Measurements from ENCODE around the gene TENM4. TPM values are rescaled to one million over a fixed set of nuclear protein-coding genes. Genes with fewer than 3 reads are reported as not detected.
A peak's percentile ranks its signal among the peaks of the same experiment; 100 is the strongest.

Gene TENM4
- total RNA-seq, 1 experiment from 2014 or later, result 25.0 TPM

DNA sequence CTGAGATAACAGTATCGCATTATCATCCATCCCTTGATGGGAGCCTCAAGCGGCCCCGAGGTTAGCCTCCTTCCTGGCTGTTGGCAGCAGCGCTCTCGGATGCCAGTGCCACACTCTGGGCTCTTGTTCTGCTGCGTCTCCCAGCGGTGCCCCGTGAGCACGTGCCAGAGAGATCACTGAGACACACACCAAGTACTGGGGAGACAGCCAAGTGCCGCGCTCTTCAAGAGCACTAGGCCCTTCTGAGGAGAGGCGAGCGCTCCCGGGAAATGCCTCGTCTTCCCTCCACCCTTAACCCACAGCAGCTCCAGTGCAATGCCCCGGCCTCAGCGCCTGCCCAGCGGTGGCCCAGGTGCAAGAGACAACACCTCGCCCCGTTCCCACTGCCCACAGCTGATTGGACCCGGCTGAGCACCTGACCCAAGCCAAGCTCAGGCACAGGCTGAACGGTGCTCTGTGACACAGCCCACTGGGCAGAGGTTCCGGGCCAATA lies 617.9 kb downstream of the TENM4 start:
- POLR2A ChIA-PET, result interaction anchor here (0.5 kb wide), 1 partner anchor 78 kb away, joined by 5 read pairs; no protein-coding TSS in a partner anchor
- DNase-seq (ENCODE audit: low spot score), result no peak

DNA sequence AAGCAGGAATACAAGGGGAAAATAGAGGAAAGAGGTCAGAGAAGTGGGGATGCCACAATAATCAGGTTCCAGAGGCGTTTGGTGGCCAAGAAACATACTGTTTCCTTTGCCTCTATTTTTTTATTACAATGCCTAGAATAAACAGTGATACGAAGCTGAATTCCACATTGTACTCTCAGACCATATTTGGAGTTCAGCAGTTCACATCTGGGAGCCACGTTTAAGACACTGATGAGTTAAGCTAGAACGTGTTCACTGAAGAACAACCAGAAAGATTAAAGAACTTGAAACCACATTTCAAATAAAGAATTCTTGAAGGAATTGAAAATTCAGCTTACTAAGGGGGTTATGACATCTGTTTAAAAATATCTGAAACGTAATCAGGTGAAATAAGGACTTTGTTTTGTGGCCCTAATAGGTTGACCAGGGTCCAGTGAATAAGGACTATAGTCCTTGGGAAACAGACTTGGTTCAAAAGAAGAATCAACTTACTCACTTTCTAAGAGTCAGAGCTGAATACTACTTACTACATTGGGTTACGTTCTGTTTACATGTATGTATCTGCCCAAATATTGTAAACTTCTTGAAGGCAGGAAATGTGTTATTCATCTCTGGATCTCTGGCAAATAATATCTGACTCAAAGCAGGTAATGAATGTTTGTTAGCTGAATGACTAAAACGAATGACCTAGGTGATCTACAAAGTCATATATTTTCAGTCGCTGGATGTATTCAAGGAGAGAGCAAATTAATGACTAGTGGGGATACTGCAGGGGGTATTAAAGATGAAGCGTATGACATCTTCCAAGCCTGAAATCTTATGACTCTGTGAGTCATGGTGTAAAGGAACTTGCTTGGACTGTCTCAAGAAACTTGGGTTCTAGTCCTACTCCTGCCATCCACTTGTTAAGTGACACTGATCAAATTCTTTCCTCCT lies 619.2 kb downstream of the TENM4 start:
- ChIA-PET CTCF (interaction anchor here (1.3 kb wide), 1 partner anchor 177 kb away, joined by 3 read pairs; no protein-coding TSS in a partner anchor), POLR2A (no interaction called here)

More for the DNA sequence above, 617.9 kb downstream of the TENM4 start:
- no peaks in the 10 kb centered on the region for H3K27me3 Mint-ChIP-seq (ENCODE audit: low read depth)
- H3K4me3 Mint-ChIP-seq, result no peak overlapping the region
- H3K27ac Mint-ChIP-seq, result no peak overlapping the region
- CTCF ChIA-PET, result interaction anchor here (0.8 to 1.2 kb wide), 6 partner anchors 9 to 178 kb away, joined by 3 to 4 read pairs (median 3); no protein-coding TSS in a partner anchor
- peak; percentile 82 for ATAC-seq
- 0 out of 2 replicates have a peak, but pooled peaks have one; percentile 23 for TF ChIP-seq NFYB (CRISPR knock-in tag; conservative IDR thresholded peaks at IDR 0.05; ENCODE audit: low read depth)
- TF ChIP-seq, protein P1, sequence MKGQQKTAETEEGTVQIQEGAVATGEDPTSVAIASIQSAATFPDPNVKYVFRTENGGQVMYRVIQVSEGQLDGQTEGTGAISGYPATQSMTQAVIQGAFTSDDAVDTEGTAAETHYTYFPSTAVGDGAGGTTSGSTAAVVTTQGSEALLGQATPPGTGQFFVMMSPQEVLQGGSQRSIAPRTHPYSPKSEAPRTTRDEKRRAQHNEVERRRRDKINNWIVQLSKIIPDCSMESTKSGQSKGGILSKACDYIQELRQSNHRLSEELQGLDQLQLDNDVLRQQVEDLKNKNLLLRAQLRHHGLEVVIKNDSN (CRISPR knock-in tag; IDR thresholded peaks at IDR 0.05), result peak; percentile 47; the same call in 1 of the 2 replicates
- TF ChIP-seq, protein P2, sequence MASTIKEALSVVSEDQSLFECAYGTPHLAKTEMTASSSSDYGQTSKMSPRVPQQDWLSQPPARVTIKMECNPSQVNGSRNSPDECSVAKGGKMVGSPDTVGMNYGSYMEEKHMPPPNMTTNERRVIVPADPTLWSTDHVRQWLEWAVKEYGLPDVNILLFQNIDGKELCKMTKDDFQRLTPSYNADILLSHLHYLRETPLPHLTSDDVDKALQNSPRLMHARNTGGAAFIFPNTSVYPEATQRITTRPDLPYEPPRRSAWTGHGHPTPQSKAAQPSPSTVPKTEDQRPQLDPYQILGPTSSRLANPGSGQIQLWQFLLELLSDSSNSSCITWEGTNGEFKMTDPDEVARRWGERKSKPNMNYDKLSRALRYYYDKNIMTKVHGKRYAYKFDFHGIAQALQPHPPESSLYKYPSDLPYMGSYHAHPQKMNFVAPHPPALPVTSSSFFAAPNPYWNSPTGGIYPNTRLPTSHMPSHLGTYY (CRISPR knock-in tag; IDR thresholded peaks at IDR 0.05), result no peak
- TF ChIP-seq, protein P3, sequence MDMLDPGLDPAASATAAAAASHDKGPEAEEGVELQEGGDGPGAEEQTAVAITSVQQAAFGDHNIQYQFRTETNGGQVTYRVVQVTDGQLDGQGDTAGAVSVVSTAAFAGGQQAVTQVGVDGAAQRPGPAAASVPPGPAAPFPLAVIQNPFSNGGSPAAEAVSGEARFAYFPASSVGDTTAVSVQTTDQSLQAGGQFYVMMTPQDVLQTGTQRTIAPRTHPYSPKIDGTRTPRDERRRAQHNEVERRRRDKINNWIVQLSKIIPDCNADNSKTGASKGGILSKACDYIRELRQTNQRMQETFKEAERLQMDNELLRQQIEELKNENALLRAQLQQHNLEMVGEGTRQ (CRISPR knock-in tag; IDR thresholded peaks at IDR 0.05), result peak; percentile 54
- peaks cover 7% of the 10 kb centered on the region for H3K4me1 Mint-ChIP-seq
- no peaks in the 10 kb centered on the region for H3K9me3 Mint-ChIP-seq
- H3K36me3 Mint-ChIP-seq, result no peaks in the 10 kb centered on the region

DNA sequence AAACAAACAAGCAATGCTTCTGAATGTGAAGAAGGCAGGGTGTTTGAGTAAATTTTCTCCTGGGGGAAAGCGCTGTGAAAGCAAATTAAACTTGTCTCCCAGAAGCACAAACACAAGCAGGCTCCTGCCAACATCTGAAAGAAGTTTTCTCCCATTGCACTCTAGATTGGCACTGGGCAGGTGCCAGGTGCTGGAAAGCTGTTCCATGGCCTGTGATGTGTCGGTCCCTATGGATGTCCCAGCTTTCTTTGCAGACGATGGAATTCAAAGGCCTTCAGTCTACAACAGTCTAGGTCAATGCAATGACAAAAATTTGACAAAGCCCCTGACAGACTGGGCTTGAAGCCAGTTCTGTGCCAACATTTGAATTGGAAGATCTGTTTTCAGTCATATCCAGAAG lies 620.1 kb downstream of the TENM4 start:
- Mint-ChIP-seq H3K4me3 (no peak overlapping the region), H3K9me3 (no peaks in the 10 kb centered on the region), H3K4me1 (peaks cover 6% of the 10 kb centered on the region), H3K36me3 (no peaks in the 10 kb centered on the region), H3K27me3 (ENCODE audit: low read depth) (no peaks in the 10 kb centered on the region), H3K27ac (no peak overlapping the region)
- ChIA-PET POLR2A (no interaction called here), CTCF (interaction anchor here (1.3 kb wide), 1 partner anchor 176 kb away, joined by 3 read pairs; no protein-coding TSS in a partner anchor)
- ATAC-seq (no peak), DNase-seq (ENCODE audit: low spot score) (no peak)
- TF ChIP-seq, protein P4, sequence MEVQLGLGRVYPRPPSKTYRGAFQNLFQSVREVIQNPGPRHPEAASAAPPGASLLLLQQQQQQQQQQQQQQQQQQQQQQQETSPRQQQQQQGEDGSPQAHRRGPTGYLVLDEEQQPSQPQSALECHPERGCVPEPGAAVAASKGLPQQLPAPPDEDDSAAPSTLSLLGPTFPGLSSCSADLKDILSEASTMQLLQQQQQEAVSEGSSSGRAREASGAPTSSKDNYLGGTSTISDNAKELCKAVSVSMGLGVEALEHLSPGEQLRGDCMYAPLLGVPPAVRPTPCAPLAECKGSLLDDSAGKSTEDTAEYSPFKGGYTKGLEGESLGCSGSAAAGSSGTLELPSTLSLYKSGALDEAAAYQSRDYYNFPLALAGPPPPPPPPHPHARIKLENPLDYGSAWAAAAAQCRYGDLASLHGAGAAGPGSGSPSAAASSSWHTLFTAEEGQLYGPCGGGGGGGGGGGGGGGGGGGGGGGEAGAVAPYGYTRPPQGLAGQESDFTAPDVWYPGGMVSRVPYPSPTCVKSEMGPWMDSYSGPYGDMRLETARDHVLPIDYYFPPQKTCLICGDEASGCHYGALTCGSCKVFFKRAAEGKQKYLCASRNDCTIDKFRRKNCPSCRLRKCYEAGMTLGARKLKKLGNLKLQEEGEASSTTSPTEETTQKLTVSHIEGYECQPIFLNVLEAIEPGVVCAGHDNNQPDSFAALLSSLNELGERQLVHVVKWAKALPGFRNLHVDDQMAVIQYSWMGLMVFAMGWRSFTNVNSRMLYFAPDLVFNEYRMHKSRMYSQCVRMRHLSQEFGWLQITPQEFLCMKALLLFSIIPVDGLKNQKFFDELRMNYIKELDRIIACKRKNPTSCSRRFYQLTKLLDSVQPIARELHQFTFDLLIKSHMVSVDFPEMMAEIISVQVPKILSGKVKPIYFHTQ (CRISPR knock-in tag; IDR thresholded peaks at IDR 0.05), result no peak
- TF ChIP-seq PRRX2 (CRISPR knock-in tag; IDR thresholded peaks at IDR 0.05) (no peak), CREM (CRISPR knock-in tag; IDR thresholded peaks at IDR 0.05) (no peak), NR1H2 (CRISPR knock-in tag; IDR thresholded peaks at IDR 0.05) (no peak)
- TF ChIP-seq, protein P5, sequence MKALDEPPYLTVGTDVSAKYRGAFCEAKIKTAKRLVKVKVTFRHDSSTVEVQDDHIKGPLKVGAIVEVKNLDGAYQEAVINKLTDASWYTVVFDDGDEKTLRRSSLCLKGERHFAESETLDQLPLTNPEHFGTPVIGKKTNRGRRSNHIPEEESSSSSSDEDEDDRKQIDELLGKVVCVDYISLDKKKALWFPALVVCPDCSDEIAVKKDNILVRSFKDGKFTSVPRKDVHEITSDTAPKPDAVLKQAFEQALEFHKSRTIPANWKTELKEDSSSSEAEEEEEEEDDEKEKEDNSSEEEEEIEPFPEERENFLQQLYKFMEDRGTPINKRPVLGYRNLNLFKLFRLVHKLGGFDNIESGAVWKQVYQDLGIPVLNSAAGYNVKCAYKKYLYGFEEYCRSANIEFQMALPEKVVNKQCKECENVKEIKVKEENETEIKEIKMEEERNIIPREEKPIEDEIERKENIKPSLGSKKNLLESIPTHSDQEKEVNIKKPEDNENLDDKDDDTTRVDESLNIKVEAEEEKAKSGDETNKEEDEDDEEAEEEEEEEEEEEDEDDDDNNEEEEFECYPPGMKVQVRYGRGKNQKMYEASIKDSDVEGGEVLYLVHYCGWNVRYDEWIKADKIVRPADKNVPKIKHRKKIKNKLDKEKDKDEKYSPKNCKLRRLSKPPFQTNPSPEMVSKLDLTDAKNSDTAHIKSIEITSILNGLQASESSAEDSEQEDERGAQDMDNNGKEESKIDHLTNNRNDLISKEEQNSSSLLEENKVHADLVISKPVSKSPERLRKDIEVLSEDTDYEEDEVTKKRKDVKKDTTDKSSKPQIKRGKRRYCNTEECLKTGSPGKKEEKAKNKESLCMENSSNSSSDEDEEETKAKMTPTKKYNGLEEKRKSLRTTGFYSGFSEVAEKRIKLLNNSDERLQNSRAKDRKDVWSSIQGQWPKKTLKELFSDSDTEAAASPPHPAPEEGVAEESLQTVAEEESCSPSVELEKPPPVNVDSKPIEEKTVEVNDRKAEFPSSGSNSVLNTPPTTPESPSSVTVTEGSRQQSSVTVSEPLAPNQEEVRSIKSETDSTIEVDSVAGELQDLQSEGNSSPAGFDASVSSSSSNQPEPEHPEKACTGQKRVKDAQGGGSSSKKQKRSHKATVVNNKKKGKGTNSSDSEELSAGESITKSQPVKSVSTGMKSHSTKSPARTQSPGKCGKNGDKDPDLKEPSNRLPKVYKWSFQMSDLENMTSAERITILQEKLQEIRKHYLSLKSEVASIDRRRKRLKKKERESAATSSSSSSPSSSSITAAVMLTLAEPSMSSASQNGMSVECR (CRISPR knock-in tag; IDR thresholded peaks at IDR 0.05; ENCODE audit: borderline replicate concordance), result no peak
- TF ChIP-seq, protein P6, sequence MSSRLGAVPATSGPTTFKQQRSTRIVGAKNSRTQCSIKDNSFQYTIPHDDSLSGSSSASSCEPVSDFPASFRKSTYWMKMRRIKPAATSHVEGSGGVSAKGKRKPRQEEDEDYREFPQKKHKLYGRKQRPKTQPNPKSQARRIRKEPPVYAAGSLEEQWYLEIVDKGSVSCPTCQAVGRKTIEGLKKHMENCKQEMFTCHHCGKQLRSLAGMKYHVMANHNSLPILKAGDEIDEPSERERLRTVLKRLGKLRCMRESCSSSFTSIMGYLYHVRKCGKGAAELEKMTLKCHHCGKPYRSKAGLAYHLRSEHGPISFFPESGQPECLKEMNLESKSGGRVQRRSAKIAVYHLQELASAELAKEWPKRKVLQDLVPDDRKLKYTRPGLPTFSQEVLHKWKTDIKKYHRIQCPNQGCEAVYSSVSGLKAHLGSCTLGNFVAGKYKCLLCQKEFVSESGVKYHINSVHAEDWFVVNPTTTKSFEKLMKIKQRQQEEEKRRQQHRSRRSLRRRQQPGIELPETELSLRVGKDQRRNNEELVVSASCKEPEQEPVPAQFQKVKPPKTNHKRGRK (CRISPR knock-in tag; IDR thresholded peaks at IDR 0.05; ENCODE audit: borderline replicate concordance), result no peak
- TF ChIP-seq, protein P7, sequence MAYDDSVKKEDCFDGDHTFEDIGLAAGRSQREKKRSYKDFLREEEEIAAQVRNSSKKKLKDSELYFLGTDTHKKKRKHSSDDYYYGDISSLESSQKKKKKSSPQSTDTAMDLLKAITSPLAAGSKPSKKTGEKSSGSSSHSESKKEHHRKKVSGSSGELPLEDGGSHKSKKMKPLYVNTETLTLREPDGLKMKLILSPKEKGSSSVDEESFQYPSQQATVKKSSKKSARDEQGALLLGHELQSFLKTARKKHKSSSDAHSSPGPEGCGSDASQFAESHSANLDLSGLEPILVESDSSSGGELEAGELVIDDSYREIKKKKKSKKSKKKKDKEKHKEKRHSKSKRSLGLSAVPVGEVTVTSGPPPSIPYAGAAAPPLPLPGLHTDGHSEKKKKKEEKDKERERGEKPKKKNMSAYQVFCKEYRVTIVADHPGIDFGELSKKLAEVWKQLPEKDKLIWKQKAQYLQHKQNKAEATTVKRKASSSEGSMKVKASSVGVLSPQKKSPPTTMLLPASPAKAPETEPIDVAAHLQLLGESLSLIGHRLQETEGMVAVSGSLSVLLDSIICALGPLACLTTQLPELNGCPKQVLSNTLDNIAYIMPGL (CRISPR knock-in tag; IDR thresholded peaks at IDR 0.05), result no peak

More for the DNA sequence above, 619.2 kb downstream of the TENM4 start:
- Mint-ChIP-seq H3K4me3 (no peak overlapping the region), H3K27me3 (ENCODE audit: low read depth) (no peaks in the 10 kb centered on the region), H3K36me3 (no peaks in the 10 kb centered on the region), H3K4me1 (peaks cover 7% of the 10 kb centered on the region), H3K27ac (no peak overlapping the region), H3K9me3 (no peaks in the 10 kb centered on the region)
- no peak for DNase-seq (ENCODE audit: low spot score)
- ATAC-seq, result no peak
- TF ChIP-seq, protein P8, sequence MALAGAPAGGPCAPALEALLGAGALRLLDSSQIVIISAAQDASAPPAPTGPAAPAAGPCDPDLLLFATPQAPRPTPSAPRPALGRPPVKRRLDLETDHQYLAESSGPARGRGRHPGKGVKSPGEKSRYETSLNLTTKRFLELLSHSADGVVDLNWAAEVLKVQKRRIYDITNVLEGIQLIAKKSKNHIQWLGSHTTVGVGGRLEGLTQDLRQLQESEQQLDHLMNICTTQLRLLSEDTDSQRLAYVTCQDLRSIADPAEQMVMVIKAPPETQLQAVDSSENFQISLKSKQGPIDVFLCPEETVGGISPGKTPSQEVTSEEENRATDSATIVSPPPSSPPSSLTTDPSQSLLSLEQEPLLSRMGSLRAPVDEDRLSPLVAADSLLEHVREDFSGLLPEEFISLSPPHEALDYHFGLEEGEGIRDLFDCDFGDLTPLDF (CRISPR knock-in tag; IDR thresholded peaks at IDR 0.05), result no peak
- no peak for TF ChIP-seq NR2C2 (CRISPR knock-in tag; IDR thresholded peaks at IDR 0.05)
- TF ChIP-seq SOX15 (CRISPR knock-in tag; IDR thresholded peaks at IDR 0.05), result no peak

Data from WTC11 (cell line).